ENCODE data around the gene PLXNA2.

DNA sequence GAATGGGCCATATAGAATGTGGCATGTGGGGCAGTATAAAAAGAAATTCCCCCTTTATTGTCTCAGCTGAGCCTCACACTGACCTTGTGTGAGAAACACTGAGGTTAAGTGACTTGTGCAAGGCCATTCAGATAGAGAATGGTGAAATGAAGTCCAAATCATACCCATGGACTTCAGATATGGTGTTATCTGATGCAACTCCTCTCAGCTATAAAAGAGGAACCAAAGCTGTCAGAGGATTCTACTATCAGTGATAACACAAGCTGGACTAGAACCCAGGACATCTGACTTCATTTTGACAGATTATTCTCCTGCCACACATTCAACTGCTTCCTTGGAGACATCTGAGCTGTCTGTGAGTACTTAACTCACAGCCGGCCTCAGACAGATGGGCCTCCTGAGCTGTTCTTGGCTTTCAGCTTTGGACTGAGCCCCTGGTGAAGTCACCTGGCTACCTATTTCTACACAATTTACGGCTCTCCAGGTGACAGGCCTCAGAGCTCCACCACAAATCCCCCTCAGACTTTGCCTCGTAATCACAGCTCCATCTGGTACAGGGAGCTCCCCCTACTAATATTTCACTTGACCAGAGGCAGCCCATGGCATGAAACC is 104.6 kb downstream of the PLXNA2 start:
- TF ChIP-seq KDM1A (IDR thresholded peaks at IDR 0.05; ENCODE audit: borderline replicate concordance, low read length) (no peak), POLR2AphosphoS5 (IDR thresholded peaks at IDR 0.05; ENCODE audit: low read depth, low read length) (no peak)
- TF ChIP-seq, protein P1, sequence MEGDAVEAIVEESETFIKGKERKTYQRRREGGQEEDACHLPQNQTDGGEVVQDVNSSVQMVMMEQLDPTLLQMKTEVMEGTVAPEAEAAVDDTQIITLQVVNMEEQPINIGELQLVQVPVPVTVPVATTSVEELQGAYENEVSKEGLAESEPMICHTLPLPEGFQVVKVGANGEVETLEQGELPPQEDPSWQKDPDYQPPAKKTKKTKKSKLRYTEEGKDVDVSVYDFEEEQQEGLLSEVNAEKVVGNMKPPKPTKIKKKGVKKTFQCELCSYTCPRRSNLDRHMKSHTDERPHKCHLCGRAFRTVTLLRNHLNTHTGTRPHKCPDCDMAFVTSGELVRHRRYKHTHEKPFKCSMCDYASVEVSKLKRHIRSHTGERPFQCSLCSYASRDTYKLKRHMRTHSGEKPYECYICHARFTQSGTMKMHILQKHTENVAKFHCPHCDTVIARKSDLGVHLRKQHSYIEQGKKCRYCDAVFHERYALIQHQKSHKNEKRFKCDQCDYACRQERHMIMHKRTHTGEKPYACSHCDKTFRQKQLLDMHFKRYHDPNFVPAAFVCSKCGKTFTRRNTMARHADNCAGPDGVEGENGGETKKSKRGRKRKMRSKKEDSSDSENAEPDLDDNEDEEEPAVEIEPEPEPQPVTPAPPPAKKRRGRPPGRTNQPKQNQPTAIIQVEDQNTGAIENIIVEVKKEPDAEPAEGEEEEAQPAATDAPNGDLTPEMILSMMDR (IDR thresholded peaks at IDR 0.05; ENCODE audit: control extremely low read depth in 1 of 3, insufficient read depth in 1 of 3, low read depth in 1 of 3, low read length in 3 of 3), result no peak
